Osteocyte (in vitro differentiated cells): ENCODE results near the gene CLDN24. TPM values are rescaled to one million over a fixed set of nuclear protein-coding genes. Genes with fewer than 3 reads are reported as not detected.

Experiments used
- DNase-seq: peaks from one replicate; pipeline ENCODE4 v3.0.0; 2021; ENCODE audit warnings: mixed read lengths; ENCODE audit not compliant: unreplicated experiment; ENCODE audit errors: extremely low spot score
- H3K27ac Mint-ChIP-seq: one replicate; pipeline ENCODE4 v1.8.0; 2021; ENCODE audit warnings: mild to moderate bottlenecking, mixed read lengths; ENCODE audit not compliant: unreplicated experiment
- H3K27me3 Mint-ChIP-seq: one replicate; pipeline ENCODE4 v1.8.0; 2021; ENCODE audit warnings: mixed read lengths; ENCODE audit not compliant: unreplicated experiment
- H3K36me3 Mint-ChIP-seq: one replicate; pipeline ENCODE4 v1.8.0; 2021; ENCODE audit warnings: mixed read lengths; ENCODE audit not compliant: unreplicated experiment
- H3K4me1 Mint-ChIP-seq: one replicate; pipeline ENCODE4 v1.8.0; 2021; ENCODE audit warnings: mixed read lengths; ENCODE audit not compliant: unreplicated experiment
- H3K4me3 Mint-ChIP-seq: one replicate; pipeline ENCODE4 v1.8.0; 2021; ENCODE audit warnings: mild to moderate bottlenecking, moderate library complexity, mixed read lengths; ENCODE audit not compliant: unreplicated experiment
- H3K9me3 Mint-ChIP-seq: one replicate; pipeline ENCODE4 v1.8.0; 2021; ENCODE audit warnings: mixed read lengths; ENCODE audit not compliant: unreplicated experiment
- CTCF ChIP-seq: fragments of 200-600 bp; sonication (generic); IDR thresholded peaks from 2 replicates; pipeline ENCODE4 v1.5.0; 2021; ENCODE audit warnings: antibody characterized with exemption, mild to moderate bottlenecking, moderate library complexity
- total RNA-seq: library from RNA; stranded (reverse); gene quantifications from 2 replicates; pipeline ENCODE4 v1.2.1, GENCODE V29; 2021

The CLDN24 gene
- total RNA-seq, 1 donor from 2014 or later = not detected

DNA sequence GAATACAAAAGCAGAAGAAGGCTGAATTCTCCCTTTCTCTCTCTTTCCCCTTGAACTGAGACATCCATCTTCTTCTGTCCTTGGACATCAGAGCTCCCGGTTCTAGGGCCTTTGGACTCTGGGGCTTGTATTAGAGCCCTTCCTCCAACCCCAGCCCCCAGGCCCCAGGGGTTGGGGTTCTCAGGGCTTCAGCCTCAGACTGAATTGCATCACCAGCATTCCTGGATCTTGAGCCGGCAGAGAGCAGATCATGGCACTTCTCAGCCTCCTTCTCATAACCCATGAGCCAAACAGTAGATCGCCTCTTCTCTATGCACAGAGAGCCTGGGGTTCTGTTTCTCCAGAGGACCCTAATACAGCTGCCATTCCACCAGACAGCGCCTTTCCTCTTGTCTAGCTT is 25.3 kb upstream of the CLDN24 start:
- Mint-ChIP-seq H3K36me3 (no peaks in the 10 kb centered on the region), H3K9me3 (no peaks in the 10 kb centered on the region), H3K4me3 (no peak overlapping the region), H3K27me3 (no peaks in the 10 kb centered on the region), H3K4me1 (peaks cover 12% of the 10 kb centered on the region), H3K27ac (no peak overlapping the region)
- no peak for TF ChIP-seq CTCF
- DNase-seq = no peak

- TF ChIP-seq CTCF = no peak
- peaks cover 12% of the 10 kb centered on the region for H3K4me1 Mint-ChIP-seq
- H3K27me3 Mint-ChIP-seq = no peaks in the 10 kb centered on the region
- no peaks in the 10 kb centered on the region for H3K36me3 Mint-ChIP-seq
- H3K9me3 Mint-ChIP-seq = no peaks in the 10 kb centered on the region
- DNase-seq = no peak
- H3K4me3 Mint-ChIP-seq = no peak overlapping the region
- no peak overlapping the region for H3K27ac Mint-ChIP-seq
Observed at GRCh38 chr4:183347146-183347545, 24.9 kb upstream of the CLDN24 start.

- Mint-ChIP-seq H3K27me3 (no peaks in the 10 kb centered on the region), H3K4me3 (no peak overlapping the region), H3K36me3 (no peaks in the 10 kb centered on the region), H3K27ac (no peak overlapping the region), H3K9me3 (no peaks in the 10 kb centered on the region), H3K4me1 (peaks cover 10% of the 10 kb centered on the region)
- DNase-seq = no peak
- TF ChIP-seq CTCF = no peak
Observed at GRCh38 chr4:183345261-183345660, 23.0 kb upstream of the CLDN24 start.

DNA sequence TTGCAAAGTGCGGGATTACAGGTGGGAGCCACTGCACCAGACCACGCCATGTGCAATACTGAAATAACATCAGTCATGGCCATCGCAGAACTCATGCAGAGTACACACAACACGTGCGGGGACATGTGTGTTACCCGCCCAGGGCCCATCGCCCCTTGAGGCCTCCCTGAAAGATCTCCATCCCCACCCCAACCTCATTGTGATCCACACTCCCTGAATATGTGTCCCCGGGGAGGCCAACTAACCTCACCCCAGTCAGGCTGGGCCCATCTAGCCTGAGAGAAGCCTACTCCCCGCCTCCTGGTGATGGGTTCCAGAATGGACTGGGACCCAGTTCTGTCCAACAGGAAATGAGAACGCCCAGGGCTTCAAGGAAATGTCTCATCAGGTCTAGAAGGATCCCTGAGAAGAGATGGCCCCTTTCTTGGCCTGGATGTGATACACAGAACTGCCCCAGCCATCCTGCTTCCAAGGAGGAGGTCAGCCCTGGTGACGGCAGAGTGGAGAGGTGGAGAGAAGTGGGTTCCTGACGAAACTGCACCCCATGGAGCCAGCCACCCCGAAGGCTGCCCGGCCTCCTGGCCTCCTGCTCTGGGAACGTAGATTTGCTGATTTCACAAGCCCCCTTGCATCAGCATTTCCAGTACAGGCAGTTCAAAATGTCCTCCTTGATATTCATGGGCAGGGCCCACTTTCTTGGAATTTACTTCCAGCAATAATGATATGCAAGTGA is 22.5 kb upstream of the CLDN24 start:
- Mint-ChIP-seq H3K27ac (no peak overlapping the region), H3K36me3 (no peaks in the 10 kb centered on the region), H3K9me3 (no peaks in the 10 kb centered on the region), H3K27me3 (no peaks in the 10 kb centered on the region), H3K4me3 (no peak overlapping the region), H3K4me1 (peaks cover 10% of the 10 kb centered on the region)
- no peak for TF ChIP-seq CTCF
- no peak for DNase-seq

GRCh38 chr4:183343730-183344129 is 21.5 kb upstream of the CLDN24 start:
- TF ChIP-seq CTCF = no peak
- no peaks in the 10 kb centered on the region for H3K27me3 Mint-ChIP-seq

More at GRCh38 chr4:183343730-183344129, 21.5 kb upstream of the CLDN24 start:
- H3K4me3 Mint-ChIP-seq = no peak overlapping the region
- no peaks in the 10 kb centered on the region for H3K36me3 Mint-ChIP-seq
- DNase-seq = no peak
- peaks cover 1% of the 10 kb centered on the region for H3K4me1 Mint-ChIP-seq
- no peak overlapping the region for H3K27ac Mint-ChIP-seq
- no peaks in the 10 kb centered on the region for H3K9me3 Mint-ChIP-seq
